ENCODE data around the gene HCN4.
A peak's percentile ranks its signal among the peaks of the same experiment; 100 is the strongest.

Gene HCN4

GRCh38 chr15:73334086-73334485 is 34.7 kb downstream of the HCN4 start:
- H4K91ac ChIP-seq (ENCODE audit: low read depth, low read length, poor library complexity), result no peak overlapping the region
- no peak overlapping the region for H3K4me2 ChIP-seq (ENCODE audit: insufficient read depth, low read length, poor library complexity, severe bottlenecking)
- H2AK5ac ChIP-seq (ENCODE audit: low read depth, low read length), result no peak overlapping the region
- no peak overlapping the region for H2AFZ ChIP-seq (ENCODE audit: low read length)
- WGBS, 2 donors (ENCODE audit: extremely low coverage in 2 of 2, insufficient read length in 2 of 2, insufficient replicate concordance in 1 of 2), result no CpG with 5 or more reads among the region's 6 CpGs
- H2BK5ac ChIP-seq (ENCODE audit: low read length), result no peak overlapping the region
- H3K23ac ChIP-seq (ENCODE audit: low read depth, low read length, poor library complexity), result no peak overlapping the region
- no peaks in the 10 kb centered on the region for H3K36me3 ChIP-seq (replicated peaks in 1 of 2; ENCODE audit: control insufficient read depth in 2 of 2, insufficient read depth in 2 of 2, low read length in 2 of 2)
- H3K4me1 ChIP-seq (ENCODE audit: control insufficient read depth in 2 of 2, insufficient read depth in 1 of 2, low read depth in 1 of 2, low read length in 2 of 2), result peaks cover 0 to 2% of the 10 kb centered on the region in 2 donors
- H3K27me3 ChIP-seq (ENCODE audit: control insufficient read depth in 3 of 3, insufficient read depth in 3 of 3, low read depth in 1 of 3, low read length in 3 of 3), result no peaks in the 10 kb centered on the region
- H2BK12ac ChIP-seq (ENCODE audit: low read length), result no peak overlapping the region
- no peak overlapping the region for H4K8ac ChIP-seq (ENCODE audit: low read depth, low read length)
- no peak overlapping the region for H2BK120ac ChIP-seq (ENCODE audit: low read depth, low read length)
- no peak overlapping the region for H3K9ac ChIP-seq (ENCODE audit: low read depth, low read length, poor library complexity)
- no peak overlapping the region for H3K27ac ChIP-seq (replicated peaks; ENCODE audit: low read length)
- H3K4ac ChIP-seq (ENCODE audit: low read length), result no peak overlapping the region
- H3K4me3 ChIP-seq (ENCODE audit: low read length in 2 of 2), result no peak overlapping the region
- no peak overlapping the region for H2BK15ac ChIP-seq (ENCODE audit: low read length)
- H3K79me1 ChIP-seq (ENCODE audit: low read depth, low read length), result no peaks in the 10 kb centered on the region
- no peak overlapping the region for H3K18ac ChIP-seq (ENCODE audit: low read length)
- no peak for DNase-seq (ENCODE audit: low spot score)
- H3K9me3 ChIP-seq (replicated peaks in 1 of 2; ENCODE audit: control insufficient read depth in 2 of 2, insufficient read depth in 1 of 2, low read depth in 1 of 2, low read length in 2 of 2), result no peaks in the 10 kb centered on the region
- no peak overlapping the region for H3K14ac ChIP-seq (ENCODE audit: low read length)

- Histone ChIP-seq H3K36me3 (replicated peaks in 1 of 2; ENCODE audit: control insufficient read depth in 2 of 2, insufficient read depth in 2 of 2, low read length in 2 of 2) (no peaks in the 10 kb centered on the region), H3K14ac (ENCODE audit: low read length) (no peak overlapping the region), H3K4me3 (ENCODE audit: low read length in 2 of 2) (no peak overlapping the region), H3K79me1 (ENCODE audit: low read depth, low read length) (no peaks in the 10 kb centered on the region), H4K8ac (ENCODE audit: low read depth, low read length) (no peak overlapping the region), H3K9me3 (replicated peaks in 1 of 2; ENCODE audit: control insufficient read depth in 2 of 2, insufficient read depth in 1 of 2, low read depth in 1 of 2, low read length in 2 of 2) (no peaks in the 10 kb centered on the region), H3K9ac (ENCODE audit: low read depth, low read length, poor library complexity) (no peak overlapping the region), H3K27ac (replicated peaks; ENCODE audit: low read length) (no peak overlapping the region), H3K4me2 (ENCODE audit: insufficient read depth, low read length, poor library complexity, severe bottlenecking) (no peak overlapping the region), H3K18ac (ENCODE audit: low read length) (no peak overlapping the region), H2AFZ (ENCODE audit: low read length) (no peak overlapping the region), H3K27me3 (ENCODE audit: control insufficient read depth in 3 of 3, insufficient read depth in 3 of 3, low read depth in 1 of 3, low read length in 3 of 3) (no peaks in the 10 kb centered on the region), H3K4me1 (ENCODE audit: control insufficient read depth in 2 of 2, insufficient read depth in 1 of 2, low read depth in 1 of 2, low read length in 2 of 2) (peaks cover 0 to 2% of the 10 kb centered on the region in 2 donors), H3K4ac (ENCODE audit: low read length) (no peak overlapping the region), H2BK120ac (ENCODE audit: low read depth, low read length) (no peak overlapping the region), H2AK5ac (ENCODE audit: low read depth, low read length) (no peak overlapping the region), H2BK12ac (ENCODE audit: low read length) (no peak overlapping the region), H2BK15ac (ENCODE audit: low read length) (no peak overlapping the region), H3K23ac (ENCODE audit: low read depth, low read length, poor library complexity) (no peak overlapping the region), H2BK5ac (ENCODE audit: low read length) (no peak overlapping the region), H4K91ac (ENCODE audit: low read depth, low read length, poor library complexity) (no peak overlapping the region)
- DNase-seq (ENCODE audit: low spot score), result no peak
- WGBS, 2 donors (ENCODE audit: extremely low coverage in 2 of 2, insufficient read length in 2 of 2, insufficient replicate concordance in 1 of 2), result no CpG with 5 or more reads among the region's 2 CpGs
These were observed 35.8 kb downstream of the HCN4 start for GRCh38 chr15:73333001-73333400.

- Histone ChIP-seq H2AFZ (ENCODE audit: low read length) (no peak overlapping the region), H2BK12ac (ENCODE audit: low read length) (no peak overlapping the region), H2BK120ac (ENCODE audit: low read depth, low read length) (no peak overlapping the region), H3K79me1 (ENCODE audit: low read depth, low read length) (no peaks in the 10 kb centered on the region), H4K8ac (ENCODE audit: low read depth, low read length) (no peak overlapping the region), H3K4me3 (ENCODE audit: low read length in 2 of 2) (peak overlapping the region in 1 of 2 donors; percentile 25), H3K4me1 (ENCODE audit: control insufficient read depth in 2 of 2, insufficient read depth in 1 of 2, low read depth in 1 of 2, low read length in 2 of 2) (peaks cover 0 to 2% of the 10 kb centered on the region in 2 donors), H3K14ac (ENCODE audit: low read length) (no peak overlapping the region), H3K27me3 (ENCODE audit: control insufficient read depth in 3 of 3, insufficient read depth in 3 of 3, low read depth in 1 of 3, low read length in 3 of 3) (no peaks in the 10 kb centered on the region), H3K36me3 (replicated peaks in 1 of 2; ENCODE audit: control insufficient read depth in 2 of 2, insufficient read depth in 2 of 2, low read length in 2 of 2) (no peaks in the 10 kb centered on the region), H2BK15ac (ENCODE audit: low read length) (no peak overlapping the region), H4K91ac (ENCODE audit: low read depth, low read length, poor library complexity) (no peak overlapping the region), H3K4me2 (ENCODE audit: insufficient read depth, low read length, poor library complexity, severe bottlenecking) (no peak overlapping the region), H3K23ac (ENCODE audit: low read depth, low read length, poor library complexity) (peak overlapping the region; percentile 40), H3K9me3 (replicated peaks in 1 of 2; ENCODE audit: control insufficient read depth in 2 of 2, insufficient read depth in 1 of 2, low read depth in 1 of 2, low read length in 2 of 2) (no peaks in the 10 kb centered on the region), H2BK5ac (ENCODE audit: low read length) (no peak overlapping the region), H3K27ac (replicated peaks; ENCODE audit: low read length) (no peak overlapping the region), H3K9ac (ENCODE audit: low read depth, low read length, poor library complexity) (no peak overlapping the region), H3K4ac (ENCODE audit: low read length) (no peak overlapping the region), H2AK5ac (ENCODE audit: low read depth, low read length) (no peak overlapping the region), H3K18ac (ENCODE audit: low read length) (peak overlapping the region; percentile 60)
- DNase-seq (ENCODE audit: low spot score), result no peak
- no CpG with 5 or more reads among the region's 19 CpGs for WGBS, 2 donors (ENCODE audit: extremely low coverage in 2 of 2, insufficient read length in 2 of 2, insufficient replicate concordance in 1 of 2)
These were observed 36.5 kb downstream of the HCN4 start for GRCh38 chr15:73331991-73332925.

GRCh38 chr15:73331501-73331900 is 37.3 kb downstream of the HCN4 start:
- no peak overlapping the region for H2AK5ac ChIP-seq (ENCODE audit: low read depth, low read length)
- no peak overlapping the region for H3K4me3 ChIP-seq (ENCODE audit: low read length in 2 of 2)
- H3K14ac ChIP-seq (ENCODE audit: low read length), result no peak overlapping the region
- H2AFZ ChIP-seq (ENCODE audit: low read length), result no peak overlapping the region
- H3K4me1 ChIP-seq (ENCODE audit: control insufficient read depth in 2 of 2, insufficient read depth in 1 of 2, low read depth in 1 of 2, low read length in 2 of 2), result peaks cover 0 to 2% of the 10 kb centered on the region in 2 donors
- H4K91ac ChIP-seq (ENCODE audit: low read depth, low read length, poor library complexity), result no peak overlapping the region
- H3K27me3 ChIP-seq (ENCODE audit: control insufficient read depth in 3 of 3, insufficient read depth in 3 of 3, low read depth in 1 of 3, low read length in 3 of 3), result no peaks in the 10 kb centered on the region
- DNase-seq (ENCODE audit: low spot score), result no peak
- H3K18ac ChIP-seq (ENCODE audit: low read length), result no peak overlapping the region
- H2BK120ac ChIP-seq (ENCODE audit: low read depth, low read length), result no peak overlapping the region
- H4K8ac ChIP-seq (ENCODE audit: low read depth, low read length), result no peak overlapping the region
- no peak overlapping the region for H2BK15ac ChIP-seq (ENCODE audit: low read length)
- no peaks in the 10 kb centered on the region for H3K9me3 ChIP-seq (replicated peaks in 1 of 2; ENCODE audit: control insufficient read depth in 2 of 2, insufficient read depth in 1 of 2, low read depth in 1 of 2, low read length in 2 of 2)
- H3K4ac ChIP-seq (ENCODE audit: low read length), result no peak overlapping the region
- H3K23ac ChIP-seq (ENCODE audit: low read depth, low read length, poor library complexity), result no peak overlapping the region
- H2BK12ac ChIP-seq (ENCODE audit: low read length), result no peak overlapping the region
- no CpG with 5 or more reads among the region's 5 CpGs for WGBS, 2 donors (ENCODE audit: extremely low coverage in 2 of 2, insufficient read length in 2 of 2, insufficient replicate concordance in 1 of 2)
- no peak overlapping the region for H3K9ac ChIP-seq (ENCODE audit: low read depth, low read length, poor library complexity)
- no peaks in the 10 kb centered on the region for H3K36me3 ChIP-seq (replicated peaks in 1 of 2; ENCODE audit: control insufficient read depth in 2 of 2, insufficient read depth in 2 of 2, low read length in 2 of 2)
- H3K79me1 ChIP-seq (ENCODE audit: low read depth, low read length), result no peaks in the 10 kb centered on the region
- H2BK5ac ChIP-seq (ENCODE audit: low read length), result no peak overlapping the region
- H3K4me2 ChIP-seq (ENCODE audit: insufficient read depth, low read length, poor library complexity, severe bottlenecking), result no peak overlapping the region
- no peak overlapping the region for H3K27ac ChIP-seq (replicated peaks; ENCODE audit: low read length)
